Measurements from ENCODE around the gene PADI3. TPM values are rescaled to one million over a fixed set of nuclear protein-coding genes. Genes with fewer than 3 reads are reported as not detected.

Gene PADI3
- total and polyA plus RNA-seq, 2 donors (not counting 3 experiments of a cell fraction or from before 2014, with no cell fraction given) = not detected

DNA sequence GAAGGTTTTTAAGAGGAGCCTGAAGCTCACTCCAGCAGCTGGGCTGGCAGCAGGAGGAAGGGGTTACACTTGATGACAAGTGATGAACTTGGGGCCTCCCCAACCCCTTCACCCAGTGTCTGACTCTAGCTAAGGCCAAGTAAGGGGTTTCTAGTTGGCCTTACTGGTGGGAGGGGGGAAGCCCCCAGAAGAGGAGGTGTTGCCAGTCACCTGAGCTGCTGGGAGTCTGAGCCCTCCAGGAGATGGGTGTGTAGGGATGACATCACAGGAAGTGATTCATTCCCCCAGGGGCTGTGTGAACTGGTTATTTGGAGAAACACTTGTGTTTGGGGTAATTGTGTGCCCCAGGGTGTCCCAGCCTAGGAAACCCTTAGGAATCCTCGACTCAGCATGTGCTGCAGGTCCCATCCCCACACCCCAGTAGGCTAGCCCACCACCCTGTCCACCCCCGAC, 40.9 kb upstream of the PADI3 start:
- intact Hi-C loops (cut with micrococcal nuclease) (no loop called here), dilution Hi-C loops (cut with MboI; ENCODE audit: extremely low pct_ligation_motif_present, low sequenced_read_pairs) (no loop called here)
- no peak for TF ChIP-seq POLR2AphosphoS5 (IDR thresholded peaks at IDR 0.05; ENCODE audit: insufficient read depth, low read depth, low read length)
- peak; percentile 17 for TF ChIP-seq JUN (IDR thresholded peaks at IDR 0.05; ENCODE audit: borderline replicate concordance, insufficient read depth, insufficient read length, low read depth)
- no peak overlapping the region for H2AFZ ChIP-seq (ENCODE audit: low read depth, low read length)
- no peak overlapping the region for H3K27ac ChIP-seq (ENCODE audit: insufficient read depth, low read depth, low read length)
- no peaks in the 10 kb centered on the region for H4K20me1 ChIP-seq (replicated peaks; ENCODE audit: control insufficient read depth, extremely low read depth, insufficient read depth, low read length)
- no TSS peak for BruUV-seq (replicated peaks)
- no peaks in the 10 kb centered on the region for H3K79me2 ChIP-seq (ENCODE audit: control insufficient read depth, insufficient read depth, low read length)
- peak; percentile 16 for DNase-seq (ENCODE audit: low read depth, low spot score)
- POLR2A ChIA-PET = no interaction called here
- FAIRE-seq = no peak
- H3K36me3 ChIP-seq (ENCODE audit: control insufficient read depth in 2 of 2, extremely low read depth in 1 of 2, insufficient read depth in 2 of 2, low read length in 2 of 2) = no peaks in the 10 kb centered on the region
- H3K9ac ChIP-seq (replicated peaks; ENCODE audit: extremely low read depth, insufficient read depth, low read length) = no peak overlapping the region
- no peaks in the 10 kb centered on the region for H3K27me3 ChIP-seq (ENCODE audit: control insufficient read depth in 2 of 2, insufficient read depth in 2 of 2, low read length in 2 of 2)
- H3K9me3 ChIP-seq (replicated peaks; ENCODE audit: control insufficient read depth, insufficient read depth, low read length) = no peaks in the 10 kb centered on the region
- CTCF ChIA-PET = interaction anchor here (0.6 to 1.3 kb wide), 4 partner anchors 15 to 82 kb away, joined by 3 to 4 read pairs (median 3); no protein-coding TSS in a partner anchor
- H3K4me1 ChIP-seq (ENCODE audit: control insufficient read depth, extremely low read depth, insufficient read depth, low read length) = no peaks in the 10 kb centered on the region
- no peak overlapping the region for H3K4me2 ChIP-seq (ENCODE audit: insufficient read depth, low read length)
- no peak overlapping the region for H3K4me3 ChIP-seq (replicated peaks in 1 of 3; ENCODE audit: insufficient read depth in 1 of 3, low read depth in 1 of 3, low read length in 3 of 3)
- no peaks in the 10 kb centered on the region for H3K9me1 ChIP-seq (replicated peaks; ENCODE audit: control insufficient read depth, extremely low read depth, insufficient read depth, low read length)

DNA sequence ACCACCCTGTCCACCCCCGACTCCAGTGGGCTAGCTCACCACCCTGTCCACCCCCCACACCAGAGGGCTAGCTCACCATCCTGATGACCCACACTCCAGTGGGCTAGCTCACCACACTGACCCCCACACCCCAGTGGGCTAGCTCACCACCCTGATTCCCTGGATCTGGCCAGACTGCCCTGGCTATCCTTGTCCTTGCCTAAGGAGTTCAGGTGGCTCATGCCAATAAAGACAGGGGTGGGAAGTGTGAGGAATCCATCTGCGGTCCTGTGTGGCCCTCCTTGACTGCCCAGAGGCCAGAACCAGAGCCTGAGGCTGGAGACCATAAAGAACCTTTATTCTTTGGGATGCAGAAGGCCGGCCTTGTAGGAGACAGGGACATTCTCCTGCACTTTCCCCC, 40.4 kb upstream of the PADI3 start:
- H4K20me1 ChIP-seq (replicated peaks; ENCODE audit: control insufficient read depth, extremely low read depth, insufficient read depth, low read length) = no peaks in the 10 kb centered on the region
- H3K79me2 ChIP-seq (ENCODE audit: control insufficient read depth, insufficient read depth, low read length) = no peaks in the 10 kb centered on the region
- no peak overlapping the region for H3K4me3 ChIP-seq (replicated peaks in 1 of 3; ENCODE audit: insufficient read depth in 1 of 3, low read depth in 1 of 3, low read length in 3 of 3)
- ChIA-PET CTCF (interaction anchor here (0.6 kb wide), 1 partner anchor 16 kb away, joined by 3 read pairs; no protein-coding TSS in a partner anchor), POLR2A (no interaction called here)
- H3K9me3 ChIP-seq (replicated peaks; ENCODE audit: control insufficient read depth, insufficient read depth, low read length) = no peaks in the 10 kb centered on the region
- no peak for TF ChIP-seq JUN (IDR thresholded peaks at IDR 0.05; ENCODE audit: borderline replicate concordance, insufficient read depth, insufficient read length, low read depth)
- TF ChIP-seq, protein P1, sequence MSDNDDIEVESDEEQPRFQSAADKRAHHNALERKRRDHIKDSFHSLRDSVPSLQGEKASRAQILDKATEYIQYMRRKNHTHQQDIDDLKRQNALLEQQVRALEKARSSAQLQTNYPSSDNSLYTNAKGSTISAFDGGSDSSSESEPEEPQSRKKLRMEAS (IDR thresholded peaks at IDR 0.05; ENCODE audit: insufficient read depth, insufficient read length) = no peak
- no peak for TF ChIP-seq EZH2 (IDR thresholded peaks at IDR 0.05; ENCODE audit: borderline replicate concordance, low read depth, low read length, severe bottlenecking)
- TF ChIP-seq POLR2A (IDR thresholded peaks at IDR 0.05; ENCODE audit: low read depth, low read length) = no peak
- no peak for TF ChIP-seq POLR2AphosphoS5 (IDR thresholded peaks at IDR 0.05; ENCODE audit: insufficient read depth, low read depth, low read length)
- TF ChIP-seq MYC (IDR thresholded peaks at IDR 0.05; ENCODE audit: low read depth, low read length) = no peak
- TF ChIP-seq, protein P2, sequence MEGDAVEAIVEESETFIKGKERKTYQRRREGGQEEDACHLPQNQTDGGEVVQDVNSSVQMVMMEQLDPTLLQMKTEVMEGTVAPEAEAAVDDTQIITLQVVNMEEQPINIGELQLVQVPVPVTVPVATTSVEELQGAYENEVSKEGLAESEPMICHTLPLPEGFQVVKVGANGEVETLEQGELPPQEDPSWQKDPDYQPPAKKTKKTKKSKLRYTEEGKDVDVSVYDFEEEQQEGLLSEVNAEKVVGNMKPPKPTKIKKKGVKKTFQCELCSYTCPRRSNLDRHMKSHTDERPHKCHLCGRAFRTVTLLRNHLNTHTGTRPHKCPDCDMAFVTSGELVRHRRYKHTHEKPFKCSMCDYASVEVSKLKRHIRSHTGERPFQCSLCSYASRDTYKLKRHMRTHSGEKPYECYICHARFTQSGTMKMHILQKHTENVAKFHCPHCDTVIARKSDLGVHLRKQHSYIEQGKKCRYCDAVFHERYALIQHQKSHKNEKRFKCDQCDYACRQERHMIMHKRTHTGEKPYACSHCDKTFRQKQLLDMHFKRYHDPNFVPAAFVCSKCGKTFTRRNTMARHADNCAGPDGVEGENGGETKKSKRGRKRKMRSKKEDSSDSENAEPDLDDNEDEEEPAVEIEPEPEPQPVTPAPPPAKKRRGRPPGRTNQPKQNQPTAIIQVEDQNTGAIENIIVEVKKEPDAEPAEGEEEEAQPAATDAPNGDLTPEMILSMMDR (IDR thresholded peaks at IDR 0.05; ENCODE audit: extremely low read depth in 1 of 2, insufficient read depth in 1 of 2, low read depth in 1 of 2, low read length in 2 of 2) = no peak
- TF ChIP-seq GATA2 (IDR thresholded peaks at IDR 0.05; ENCODE audit: insufficient read depth, insufficient read length, low read depth, low read length) = no peak
- no peak for FAIRE-seq
- H3K9me1 ChIP-seq (replicated peaks; ENCODE audit: control insufficient read depth, extremely low read depth, insufficient read depth, low read length) = no peaks in the 10 kb centered on the region
- no peak for DNase-seq (ENCODE audit: low read depth, low spot score)
- intact Hi-C loops (cut with micrococcal nuclease) = no loop called here
- H2AFZ ChIP-seq (ENCODE audit: low read depth, low read length) = no peak overlapping the region
- no peak overlapping the region for H3K27ac ChIP-seq (ENCODE audit: insufficient read depth, low read depth, low read length)
- no TSS peak for BruUV-seq (replicated peaks)
- no peak overlapping the region for H3K9ac ChIP-seq (replicated peaks; ENCODE audit: extremely low read depth, insufficient read depth, low read length)
- H3K4me2 ChIP-seq (ENCODE audit: insufficient read depth, low read length) = no peak overlapping the region
- no peaks in the 10 kb centered on the region for H3K36me3 ChIP-seq (ENCODE audit: control insufficient read depth in 2 of 2, extremely low read depth in 1 of 2, insufficient read depth in 2 of 2, low read length in 2 of 2)
- no peaks in the 10 kb centered on the region for H3K4me1 ChIP-seq (ENCODE audit: control insufficient read depth, extremely low read depth, insufficient read depth, low read length)
- dilution Hi-C loops (cut with MboI; ENCODE audit: extremely low pct_ligation_motif_present, low sequenced_read_pairs) = no loop called here
- H3K27me3 ChIP-seq (ENCODE audit: control insufficient read depth in 2 of 2, insufficient read depth in 2 of 2, low read length in 2 of 2) = no peaks in the 10 kb centered on the region

Data from endothelial cell of umbilical vein (primary cell).